Mesenchymal stem cell (in vitro differentiated cells and primary cell): ENCODE data around the gene SURF4.

Experiments used
- DNase-seq: peaks from one replicate; pipeline ENCODE4 v3.0.0-alpha.2; 2013
- H2AFZ ChIP-seq: one replicate; pipeline ENCODE4 v1.6.1; 2013; ENCODE audit warnings: low read depth, mild to moderate bottlenecking, control low read depth, inconsistent platforms, low read length, moderate library complexity
- H2AK5ac ChIP-seq: 2 replicates; pipeline ENCODE4 v1.6.1; 2013; ENCODE audit warnings: low read length, moderate library complexity, mild to moderate bottlenecking, inconsistent platforms; ENCODE audit not compliant: severe bottlenecking
- H2BK120ac ChIP-seq: one replicate; pipeline ENCODE4 v1.6.1; 2013; ENCODE audit warnings: low read depth, mild to moderate bottlenecking, inconsistent platforms, low read length, moderate library complexity
- H2BK12ac ChIP-seq, 2 experiments: one replicate each; pipeline ENCODE4 v1.6.1; 2013; ENCODE audit warnings: inconsistent platforms in 2 of 2, low read length in 2 of 2, mild to moderate bottlenecking in 2 of 2, moderate library complexity in 2 of 2, control low read depth in 1 of 2
- H2BK15ac ChIP-seq: one replicate; pipeline ENCODE4 v1.6.1; 2013; ENCODE audit warnings: mild to moderate bottlenecking, low read depth, inconsistent platforms; ENCODE audit not compliant: poor library complexity, severe bottlenecking
- H2BK5ac ChIP-seq: 2 replicates; pipeline ENCODE4 v1.6.1; 2013; ENCODE audit warnings: low read depth, mild to moderate bottlenecking, low read length, control low read depth, inconsistent platforms; ENCODE audit not compliant: poor library complexity, severe bottlenecking
- H3K14ac ChIP-seq, 2 experiments: one replicate each; pipeline ENCODE4 v1.6.1; 2013; ENCODE audit warnings: inconsistent platforms in 2 of 2, low read length in 2 of 2, control low read depth in 1 of 2, mild to moderate bottlenecking in 1 of 2, moderate library complexity in 1 of 2
- H3K18ac ChIP-seq, 2 experiments: one replicate each; pipeline ENCODE4 v1.6.1; 2013; ENCODE audit warnings: inconsistent platforms in 2 of 2, low read length in 2 of 2, control low read depth in 1 of 2, low read depth in 1 of 2, mild to moderate bottlenecking in 1 of 2
- H3K23ac ChIP-seq, 2 experiments: one replicate each; pipeline ENCODE4 v1.6.1; 2013; ENCODE audit warnings: inconsistent platforms in 2 of 2, low read length in 2 of 2, mild to moderate bottlenecking in 2 of 2, moderate library complexity in 2 of 2, control low read depth in 1 of 2
- H3K27ac ChIP-seq: 2 replicates; pipeline ENCODE4 v1.5.1; 2013; ENCODE audit warnings: mild to moderate bottlenecking, moderate library complexity, low read length, control low read depth, inconsistent platforms; ENCODE audit not compliant: poor library complexity, severe bottlenecking
- H3K27me3 ChIP-seq, 2 experiments: 2 replicates each; pipeline versions ENCODE4 v1.6.1 to v1.7.0; 2013; ENCODE audit warnings: low read length in 2 of 2, mild to moderate bottlenecking in 2 of 2, moderate library complexity in 2 of 2, control low read depth in 1 of 2, inconsistent platforms in 1 of 2; ENCODE audit not compliant: control insufficient read depth in 1 of 2, insufficient read depth in 1 of 2
- H3K36me3 ChIP-seq, 2 experiments: 2 replicates each; pipeline versions ENCODE4 v1.6.1 to v1.7.0; 2013; ENCODE audit warnings: low read length in 2 of 2, control low read depth in 1 of 2, inconsistent platforms in 1 of 2, low read depth in 1 of 2, mild to moderate bottlenecking in 1 of 2; ENCODE audit not compliant: insufficient read depth in 2 of 2, control insufficient read depth in 1 of 2
- H3K4ac ChIP-seq, 2 experiments: one replicate each; pipeline ENCODE4 v1.6.1; 2013; ENCODE audit warnings: inconsistent platforms in 2 of 2, low read length in 2 of 2, mild to moderate bottlenecking in 2 of 2, moderate library complexity in 2 of 2, control low read depth in 1 of 2, low read depth in 1 of 2
- H3K4me1 ChIP-seq: 2 replicates; pipeline ENCODE4 v1.6.1; 2013; ENCODE audit warnings: low read depth, low read length, control low read depth; ENCODE audit not compliant: control insufficient read depth, insufficient read depth
- H3K4me2 ChIP-seq: 2 replicates; pipeline ENCODE4 v1.6.1; 2013; ENCODE audit warnings: low read length, mild to moderate bottlenecking, inconsistent platforms; ENCODE audit not compliant: poor library complexity, severe bottlenecking
- H3K4me3 ChIP-seq, 2 experiments: 2 replicates each; pipeline versions ENCODE4 v1.5.1 to v1.7.0; 2013; ENCODE audit warnings: low read length in 2 of 2, mild to moderate bottlenecking in 2 of 2, control low read depth in 1 of 2, low read depth in 1 of 2; ENCODE audit not compliant: insufficient read depth in 1 of 2
- H3K79me1 ChIP-seq: replicated peaks from 2 replicates; pipeline ENCODE4 v1.6.1; 2013; ENCODE audit warnings: mild to moderate bottlenecking, control low read depth, low read length, inconsistent platforms; ENCODE audit not compliant: poor library complexity, severe bottlenecking
- H3K9ac ChIP-seq: 2 replicates; pipeline ENCODE4 v1.7.0; 2013; ENCODE audit warnings: mild to moderate bottlenecking, low read length, moderate library complexity
- H3K9me3 ChIP-seq: 2 replicates; pipeline ENCODE4 v1.7.0; 2013; ENCODE audit warnings: mild to moderate bottlenecking, low read length; ENCODE audit not compliant: control insufficient read depth
- H4K8ac ChIP-seq: one replicate; pipeline ENCODE4 v1.6.1; 2013; ENCODE audit warnings: inconsistent platforms, mild to moderate bottlenecking, low read length, moderate library complexity
- H4K91ac ChIP-seq: one replicate; pipeline ENCODE4 v1.6.1; 2013; ENCODE audit warnings: mild to moderate bottlenecking, low read length, inconsistent platforms
- WGBS: methylation state at CpG from one replicate; pipeline ENCODE4 v1.1.7; 2013; ENCODE audit warnings: mixed read lengths; 5-methylcytosine and 5-hydroxymethylcytosine counted together

Gene SURF4

GRCh38 chr9:133359399-133360175 is 16.3 kb downstream of the SURF4 start:
- 85% methylated on average over 20 of the region's 20 CpGs for WGBS
- no peak overlapping the region for H3K4me2 ChIP-seq
- peak overlapping the region; percentile 29 for H3K9ac ChIP-seq
- H2AK5ac ChIP-seq: no peak overlapping the region
- peak overlapping the region in 1 of 2 experiments; percentile 68 for H3K14ac ChIP-seq
- H3K27ac ChIP-seq: no peak overlapping the region
- H4K8ac ChIP-seq: peak overlapping the region; percentile 21
- no peak overlapping the region for H2BK15ac ChIP-seq
- peak overlapping the region in 1 of 2 experiments; percentile 10 for H2BK12ac ChIP-seq
- H3K4me3 ChIP-seq: no peak overlapping the region
- no peaks in the 10 kb centered on the region for H3K9me3 ChIP-seq
- H3K18ac ChIP-seq: peak overlapping the region in 1 of 2 experiments; percentile 14
- H2BK5ac ChIP-seq: no peak overlapping the region
- H2AFZ ChIP-seq: no peak overlapping the region
- peaks cover 54 to 72% of the 10 kb centered on the region in 2 experiments for H3K36me3 ChIP-seq
- H4K91ac ChIP-seq: peak overlapping the region; percentile 21
- DNase-seq: no peak
- H3K4me1 ChIP-seq: peaks cover 28% of the 10 kb centered on the region
- no peak overlapping the region for H3K4ac ChIP-seq
- peaks cover 49% of the 10 kb centered on the region for H3K79me1 ChIP-seq
- no peak overlapping the region for H2BK120ac ChIP-seq
- no peak overlapping the region for H3K23ac ChIP-seq
- no peaks in the 10 kb centered on the region for H3K27me3 ChIP-seq

DNA sequence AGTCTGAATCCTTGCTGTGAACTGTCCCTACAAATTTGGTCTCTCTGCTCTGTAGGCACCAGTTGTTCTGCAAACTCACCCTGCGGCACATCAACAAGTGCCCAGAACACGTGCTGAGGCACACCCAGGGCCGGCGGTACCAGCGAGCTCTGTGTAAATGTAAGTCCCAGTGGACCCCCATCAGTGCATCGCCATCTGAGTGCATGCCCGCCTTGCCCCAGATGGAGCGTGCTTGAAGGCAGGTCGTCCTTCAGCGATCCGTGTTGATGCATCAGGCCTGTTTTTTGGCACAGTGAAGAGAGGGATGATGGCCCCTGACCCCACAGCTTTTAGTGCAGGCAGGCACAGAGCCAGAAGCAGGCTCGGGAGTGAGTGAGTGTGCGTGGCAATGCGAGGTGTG is 18.2 kb downstream of the SURF4 start:
- no peak overlapping the region for H3K23ac ChIP-seq
- H3K4me2 ChIP-seq: no peak overlapping the region
- H2BK5ac ChIP-seq: no peak overlapping the region
- no peak overlapping the region for H2AK5ac ChIP-seq
- DNase-seq: no peak
- no peak overlapping the region for H2BK15ac ChIP-seq
- H2AFZ ChIP-seq: no peak overlapping the region
- no peaks in the 10 kb centered on the region for H3K27me3 ChIP-seq
- H3K9ac ChIP-seq: peak overlapping the region; percentile 82
- H3K4me3 ChIP-seq: peak overlapping the region in 1 of 2 experiments; percentile 83
- no peak overlapping the region for H2BK12ac ChIP-seq
- H2BK120ac ChIP-seq: no peak overlapping the region
- H3K9me3 ChIP-seq: no peaks in the 10 kb centered on the region
- peaks cover 28% of the 10 kb centered on the region for H3K4me1 ChIP-seq
- no peak overlapping the region for H3K18ac ChIP-seq
- no peak overlapping the region for H3K27ac ChIP-seq
- WGBS: 90% methylated on average over 14 of the region's 14 CpGs
- H3K14ac ChIP-seq: no peak overlapping the region
- H4K8ac ChIP-seq: no peak overlapping the region
- peaks cover 50% of the 10 kb centered on the region for H3K79me1 ChIP-seq
- H3K4ac ChIP-seq: no peak overlapping the region
- H4K91ac ChIP-seq: no peak overlapping the region
- peaks cover 57 to 73% of the 10 kb centered on the region in 2 experiments for H3K36me3 ChIP-seq

DNA sequence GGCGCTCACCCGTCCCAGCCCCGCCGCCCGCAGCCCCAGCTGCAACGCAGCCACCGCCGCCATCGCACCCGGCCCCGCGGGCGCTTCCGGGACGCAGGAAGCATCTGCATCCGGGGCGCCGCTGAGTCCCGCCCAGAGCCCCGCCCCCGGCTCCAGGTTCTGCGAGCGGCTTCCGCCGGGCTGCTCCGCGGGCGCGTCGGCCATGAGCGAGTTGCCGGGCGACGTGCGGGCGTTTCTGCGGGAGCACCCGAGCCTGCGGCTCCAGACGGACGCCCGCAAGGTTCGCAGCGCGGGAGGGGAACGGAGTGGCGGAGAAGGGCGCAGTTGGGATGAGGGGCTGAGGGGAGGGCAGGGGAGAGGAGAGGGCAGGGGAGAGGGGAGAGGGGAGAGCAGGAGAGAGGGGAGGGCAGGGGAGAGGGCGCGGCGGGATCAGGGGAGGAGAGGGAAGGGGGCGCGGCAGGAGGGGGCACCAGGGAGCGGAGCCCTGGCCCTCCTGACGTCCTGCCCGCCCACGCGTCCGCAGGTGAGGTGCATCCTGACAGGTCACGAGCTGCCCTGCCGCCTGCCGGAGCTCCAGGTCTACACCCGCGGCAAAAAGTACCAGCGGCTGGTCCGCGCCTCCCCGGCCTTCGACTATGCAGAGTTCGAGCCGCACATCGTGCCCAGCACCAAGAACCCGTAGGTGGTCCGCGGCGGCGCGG is 19.3 kb downstream of the SURF4 start, which contains the start of the genes SURF1 and SURF2:
TSS of gene SURF1 (minus strand) at position 97 of the 701 bp plus-strand sequence. CDS start at position 63, 34 bp downstream.
TSS of gene SURF2 (plus strand) at position 160 of the 701 bp plus-strand sequence. CDS start at position 203, 43 bp downstream.
- H2AFZ ChIP-seq: peak within 1 kb of the TSS; percentile 29
- peak; percentile 82 for DNase-seq
- H3K9ac ChIP-seq: peak within 1 kb of the TSS; percentile 100
- H2BK12ac ChIP-seq: no peak within 1 kb of the TSS
- peak within 1 kb of the TSS in 1 of 2 experiments; percentile 73 for H3K14ac ChIP-seq
- peak within 1 kb of the TSS in 1 of 2 experiments; percentile 92 for H3K23ac ChIP-seq
- peak within 1 kb of the TSS; percentile 49 to 62 for H3K4ac ChIP-seq
- no peak within 1 kb of the TSS for H2BK15ac ChIP-seq
- H3K18ac ChIP-seq: peak within 1 kb of the TSS in 1 of 2 experiments; percentile 90
- peak within 1 kb of the TSS; percentile 91 to 96 for H3K4me3 ChIP-seq
- peaks cover 44% of the 10 kb centered on the region for H3K79me1 ChIP-seq
- H3K27ac ChIP-seq: peak within 1 kb of the TSS; percentile 6
- H3K9me3 ChIP-seq: no peaks in the 10 kb centered on the region
- under 1% methylated on average over 65 of the region's 78 CpGs for WGBS
- H2BK120ac ChIP-seq: no peak within 1 kb of the TSS
- H2AK5ac ChIP-seq: no peak within 1 kb of the TSS
- H3K4me2 ChIP-seq: peak within 1 kb of the TSS; percentile 91
- H4K91ac ChIP-seq: peak within 1 kb of the TSS; percentile 6
- H2BK5ac ChIP-seq: no peak within 1 kb of the TSS
- H4K8ac ChIP-seq: peak within 1 kb of the TSS; percentile 53
- no peaks in the 10 kb centered on the region for H3K27me3 ChIP-seq
- H3K4me1 ChIP-seq: peaks cover 24% of the 10 kb centered on the region
- peaks cover 57 to 73% of the 10 kb centered on the region in 2 experiments for H3K36me3 ChIP-seq

- no peak overlapping the region for H2AK5ac ChIP-seq
- peak overlapping the region; percentile 91 to 96 for H3K4me3 ChIP-seq
- H2BK15ac ChIP-seq: no peak overlapping the region
- no peak overlapping the region for H3K14ac ChIP-seq
- peaks cover 24% of the 10 kb centered on the region for H3K4me1 ChIP-seq
- no peak overlapping the region for H2AFZ ChIP-seq
- peak overlapping the region; percentile 53 for H4K8ac ChIP-seq
- no peak overlapping the region for H2BK120ac ChIP-seq
- H3K79me1 ChIP-seq: peaks cover 39% of the 10 kb centered on the region
- no peak overlapping the region for H3K18ac ChIP-seq
- peaks cover 57 to 73% of the 10 kb centered on the region in 2 experiments for H3K36me3 ChIP-seq
- H3K27ac ChIP-seq: peak overlapping the region; percentile 6
- H3K9ac ChIP-seq: peak overlapping the region; percentile 100
- no peak overlapping the region for H4K91ac ChIP-seq
- no peaks in the 10 kb centered on the region for H3K9me3 ChIP-seq
- 3% methylated on average over 19 of the region's 31 CpGs for WGBS
- H3K4ac ChIP-seq: peak overlapping the region; percentile 41 to 49
- DNase-seq: peak; percentile 48
- H3K4me2 ChIP-seq: peak overlapping the region; percentile 69
- peak overlapping the region in 1 of 2 experiments; percentile 92 for H3K23ac ChIP-seq
- no peak overlapping the region for H2BK12ac ChIP-seq
- H3K27me3 ChIP-seq: no peaks in the 10 kb centered on the region
- H2BK5ac ChIP-seq: no peak overlapping the region
These were observed 19.9 kb downstream of the SURF4 start for GRCh38 chr9:133355881-133356357.
